Large intestine (tissue), 3 donors: ENCODE data around the gene OPCML. TPM values are rescaled to one million over a fixed set of nuclear protein-coding genes. Genes with fewer than 3 reads are reported as not detected.

ENCODE experiments used
- DNase-seq, 2 donors: peaks; one replicate each; pipeline versions ENCODE4 v3.0.0 to v3.0.0-alpha.2; 2013
- H3K27ac ChIP-seq: one replicate; pipeline ENCODE4 v1.5.1; 2013; ENCODE audit warnings: low read length
- H3K27me3 ChIP-seq: 2 replicates; pipeline ENCODE4 v1.6.1; 2013; ENCODE audit warnings: low read length; ENCODE audit not compliant: control insufficient read depth, insufficient read depth
- H3K36me3 ChIP-seq: 2 replicates; pipeline ENCODE4 v1.6.1; 2013; ENCODE audit warnings: low read length; ENCODE audit not compliant: control insufficient read depth, insufficient read depth
- H3K4me1 ChIP-seq: one replicate; pipeline ENCODE4 v1.6.1; 2013; ENCODE audit warnings: low read length; ENCODE audit not compliant: control insufficient read depth, insufficient read depth
- H3K4me3 ChIP-seq: one replicate; pipeline ENCODE4 v1.5.1; 2013; ENCODE audit warnings: low read length
- H3K9me3 ChIP-seq: one replicate; pipeline ENCODE4 v1.6.1; 2013; ENCODE audit warnings: mild to moderate bottlenecking, low read depth, low read length, moderate library complexity; ENCODE audit not compliant: control insufficient read depth
- WGBS: methylation state at CpG from one replicate; pipeline ENCODE4 v1.1.5; 2013; ENCODE audit warnings: low lambda C conversion rate; ENCODE audit not compliant: insufficient coverage; 5-methylcytosine and 5-hydroxymethylcytosine counted together
- polyA plus RNA-seq: library from polyadenylated mRNA; unstranded; fragments of 120-200 nt; gene quantifications from one replicate; pipeline ENCODE4 v1.2.1, GENCODE V29; 2013

Gene OPCML
- polyA plus RNA-seq, 1 donor = 1.4 TPM

DNA sequence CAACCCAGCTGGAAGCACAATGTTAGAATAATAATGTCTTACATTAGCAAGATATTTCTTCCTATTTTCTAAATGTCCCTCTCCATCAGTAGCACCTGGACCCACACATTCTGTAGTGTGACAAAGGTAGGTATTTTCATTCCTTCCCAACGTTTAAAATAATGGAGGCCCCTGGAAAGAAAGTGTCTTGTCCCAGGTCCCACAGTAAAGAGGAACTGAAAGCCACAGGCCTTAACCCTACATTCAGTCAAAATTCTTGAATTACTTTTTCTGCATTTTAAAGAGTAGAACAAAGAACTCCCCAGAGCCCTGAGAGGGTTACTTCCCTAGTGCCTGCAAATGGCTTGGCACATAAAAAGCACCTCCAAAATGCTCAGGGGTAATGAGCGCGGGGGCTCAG, 26.3 kb downstream of the OPCML start:
- Histone ChIP-seq H3K27ac (no peak overlapping the region), H3K4me1 (no peaks in the 10 kb centered on the region), H3K27me3 (peaks cover 12% of the 10 kb centered on the region), H3K9me3 (no peaks in the 10 kb centered on the region), H3K4me3 (no peak overlapping the region), H3K36me3 (no peaks in the 10 kb centered on the region)
- DNase-seq = no peak
- no CpG with 5 or more reads among the region's 3 CpGs for WGBS

DNA sequence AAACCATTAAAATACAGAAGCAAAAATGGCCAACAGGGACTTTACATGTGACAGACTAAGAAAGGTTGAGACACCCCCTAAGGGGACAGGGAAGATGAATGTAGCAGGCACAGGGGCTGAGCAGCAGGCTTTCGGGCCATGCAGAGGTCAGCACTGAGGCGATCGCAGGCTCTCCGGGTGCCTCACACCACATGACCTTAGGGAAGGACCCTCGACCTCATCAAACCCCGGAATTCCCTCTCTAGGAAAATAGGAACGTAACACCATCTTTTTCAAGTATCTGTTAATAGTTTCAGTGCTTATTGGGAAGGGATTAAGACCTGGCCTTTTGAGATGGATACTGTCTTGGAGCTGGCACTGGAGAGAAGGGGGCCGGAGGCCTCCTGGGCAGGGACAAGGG, 27.4 kb downstream of the OPCML start:
- H3K9me3 ChIP-seq = no peaks in the 10 kb centered on the region
- no peaks in the 10 kb centered on the region for H3K36me3 ChIP-seq
- DNase-seq = no peak
- peaks cover 12% of the 10 kb centered on the region for H3K27me3 ChIP-seq
- no peak overlapping the region for H3K4me3 ChIP-seq
- no CpG with 5 or more reads among the region's 8 CpGs for WGBS
- H3K27ac ChIP-seq = no peak overlapping the region
- H3K4me1 ChIP-seq = no peaks in the 10 kb centered on the region

DNA sequence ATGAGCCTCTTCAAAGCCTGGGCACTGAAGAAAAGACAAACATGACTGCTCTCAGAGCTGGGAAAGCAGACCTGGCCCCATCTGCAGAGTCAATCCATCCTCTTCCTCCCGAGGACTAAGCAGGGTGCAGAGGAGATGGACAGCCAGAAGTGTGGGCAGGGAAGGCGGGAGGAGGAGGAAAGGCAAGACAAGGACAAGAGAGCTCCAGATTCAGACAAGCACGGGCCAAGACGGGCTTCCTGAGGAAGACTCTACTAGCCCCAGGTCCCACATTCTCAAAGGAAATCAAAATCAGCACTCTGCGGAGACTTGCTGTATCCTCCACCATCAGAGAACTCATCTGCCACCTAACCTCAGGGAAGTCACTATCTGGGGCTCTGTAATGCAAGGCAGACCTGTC, 28.5 kb downstream of the OPCML start:
- Histone ChIP-seq H3K27me3 (peaks cover 12% of the 10 kb centered on the region), H3K9me3 (no peaks in the 10 kb centered on the region), H3K27ac (no peak overlapping the region), H3K36me3 (no peaks in the 10 kb centered on the region), H3K4me3 (no peak overlapping the region), H3K4me1 (no peaks in the 10 kb centered on the region)
- no peak for DNase-seq
- WGBS = no CpG with 5 or more reads among the region's 5 CpGs

DNA sequence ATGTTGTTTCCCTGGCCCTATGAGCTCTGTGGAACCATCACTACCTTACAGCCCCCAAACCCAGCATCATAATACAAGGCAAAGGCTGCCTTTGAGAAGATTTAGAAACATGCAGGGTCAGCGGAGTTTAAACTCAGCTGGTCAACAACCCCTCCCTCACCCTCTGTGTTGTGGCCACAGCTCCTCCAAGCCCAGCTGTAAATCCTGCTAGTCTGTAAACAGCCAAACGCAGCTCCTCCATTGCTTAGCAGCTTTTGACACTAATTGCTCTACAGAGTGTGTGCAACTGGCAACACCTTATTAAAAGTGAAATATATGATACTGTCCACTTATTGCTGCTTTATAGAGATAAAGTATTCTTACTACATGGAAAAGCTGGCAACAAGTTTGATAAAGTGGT, 29.1 kb downstream of the OPCML start:
- Histone ChIP-seq H3K27me3 (peaks cover 12% of the 10 kb centered on the region), H3K27ac (no peak overlapping the region), H3K4me3 (no peak overlapping the region), H3K4me1 (no peaks in the 10 kb centered on the region), H3K36me3 (no peaks in the 10 kb centered on the region), H3K9me3 (no peaks in the 10 kb centered on the region)
- DNase-seq = no peak
- WGBS = no CpG with 5 or more reads among the region's 2 CpGs

DNA sequence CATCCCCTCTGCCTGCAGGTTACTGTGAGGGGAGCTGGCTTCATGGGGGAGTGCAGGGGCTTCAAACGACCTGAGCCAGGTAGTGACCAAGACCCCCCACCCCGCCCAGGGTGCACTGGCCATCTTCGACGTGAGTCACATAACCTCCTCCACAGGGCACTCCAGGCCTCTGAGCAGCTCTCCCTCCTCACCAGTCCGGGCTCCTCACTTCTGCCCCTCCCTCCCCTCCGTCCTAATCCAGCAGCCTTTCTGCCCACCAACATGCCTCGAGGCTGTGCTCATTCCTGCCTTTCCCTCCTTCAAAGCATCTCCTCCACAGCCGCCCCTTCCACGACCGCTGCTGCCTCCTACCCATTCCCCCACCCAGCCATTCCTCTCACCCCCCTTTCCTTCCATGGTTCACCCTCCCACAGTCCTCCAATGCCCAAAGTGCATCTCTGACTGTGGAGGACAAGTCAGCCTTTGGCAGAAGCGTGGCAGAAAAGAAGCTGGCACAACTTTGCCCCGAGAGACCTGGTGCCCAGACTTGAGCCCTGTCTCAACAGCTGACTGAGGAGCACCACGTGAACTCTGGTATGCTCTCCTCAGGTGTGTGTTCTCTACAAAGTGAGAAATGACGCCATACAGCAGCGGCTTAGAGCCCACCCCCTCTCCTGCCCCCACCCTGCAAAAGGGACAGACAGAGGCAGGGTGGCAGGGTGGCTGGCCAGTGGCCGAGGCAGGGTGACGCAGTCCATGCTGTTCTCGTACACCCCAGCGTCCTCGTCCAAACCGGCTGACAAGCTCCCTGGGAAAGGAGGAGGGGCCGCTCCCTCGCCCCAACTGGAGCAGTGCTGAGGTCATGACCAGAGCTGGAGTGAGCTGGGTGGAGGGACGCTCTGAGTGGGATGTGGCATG, 30.4 kb downstream of the OPCML start:
- DNase-seq = no peak
- H3K27me3 ChIP-seq = peaks cover 12% of the 10 kb centered on the region

DNA sequence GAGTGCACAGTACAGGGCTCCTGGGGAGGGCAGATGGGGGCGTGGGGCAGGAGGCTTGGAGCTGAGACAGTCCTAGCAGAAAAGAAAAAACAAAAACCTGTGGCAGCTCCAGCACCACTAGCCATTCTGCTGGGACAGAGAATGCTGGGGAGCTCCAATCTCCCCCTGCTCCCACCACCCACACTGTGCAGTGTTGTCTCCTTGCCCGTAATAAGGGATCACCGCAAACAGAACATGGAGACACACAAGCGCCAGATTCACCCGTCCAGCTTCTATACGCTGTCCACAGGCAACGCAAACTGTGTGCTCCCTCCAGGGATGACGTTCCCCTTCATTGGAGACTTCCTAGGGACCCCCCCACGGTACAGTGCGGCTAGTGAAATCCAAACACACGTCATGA, 31.4 kb downstream of the OPCML start:
- Histone ChIP-seq H3K27me3 (peaks cover 12% of the 10 kb centered on the region), H3K4me3 (no peak overlapping the region), H3K4me1 (no peaks in the 10 kb centered on the region), H3K36me3 (no peaks in the 10 kb centered on the region), H3K9me3 (no peaks in the 10 kb centered on the region), H3K27ac (no peak overlapping the region)
- WGBS = 70% methylated on average over 2 of the region's 11 CpGs
- no peak for DNase-seq

More for the DNA sequence above, 30.4 kb downstream of the OPCML start:
- H3K9me3 ChIP-seq = no peaks in the 10 kb centered on the region
- no peak overlapping the region for H3K4me3 ChIP-seq
- no peak overlapping the region for H3K27ac ChIP-seq
- 60% methylated on average over 1 of the region's 24 CpGs for WGBS
- H3K36me3 ChIP-seq = no peaks in the 10 kb centered on the region
- no peaks in the 10 kb centered on the region for H3K4me1 ChIP-seq

DNA sequence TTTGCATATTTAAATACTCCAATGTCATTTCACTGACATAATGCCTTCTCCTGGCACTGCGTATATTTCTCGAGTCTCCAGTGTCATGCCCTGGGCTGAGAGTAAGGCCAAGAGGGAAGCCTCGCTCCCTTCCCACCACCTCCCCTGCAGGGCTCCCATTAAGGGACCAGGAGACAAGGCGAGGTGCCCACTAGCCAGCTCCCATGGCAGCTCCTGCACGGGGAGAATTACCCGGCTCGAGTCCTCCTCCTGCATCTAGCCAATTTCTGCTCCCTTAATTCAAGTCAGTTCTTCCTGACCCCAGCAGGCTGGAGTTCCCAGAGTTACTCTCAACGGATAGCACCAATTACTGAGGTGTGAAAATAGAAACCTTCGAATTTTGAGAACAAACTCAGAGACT, 31.9 kb downstream of the OPCML start:
- Histone ChIP-seq H3K27ac (no peak overlapping the region), H3K4me3 (no peak overlapping the region), H3K36me3 (no peaks in the 10 kb centered on the region), H3K27me3 (peaks cover 12% of the 10 kb centered on the region), H3K4me1 (no peaks in the 10 kb centered on the region), H3K9me3 (no peaks in the 10 kb centered on the region)
- WGBS = 43% methylated on average over 1 of the region's 9 CpGs
- DNase-seq = no peak

DNA sequence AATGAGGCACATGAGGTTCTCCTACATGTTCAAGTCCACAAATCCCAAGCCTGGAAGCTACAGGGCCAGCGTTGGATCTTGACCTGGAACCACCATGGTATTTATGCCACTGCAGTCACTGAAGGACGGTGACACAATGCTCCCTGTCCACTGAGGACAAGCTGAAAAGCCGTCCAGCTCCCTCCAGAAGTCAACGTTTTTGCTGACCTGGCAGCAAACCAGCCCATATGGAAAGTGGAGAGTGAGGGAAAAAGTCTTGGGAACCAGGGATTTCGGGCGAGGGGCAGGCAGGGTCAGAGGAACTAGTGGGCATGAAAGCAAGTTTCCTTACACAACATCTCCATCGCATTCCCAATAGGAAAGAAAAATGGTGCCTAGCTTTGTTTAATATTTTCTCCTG, 33.3 kb downstream of the OPCML start:
- H3K4me3 ChIP-seq = no peak overlapping the region
- H3K36me3 ChIP-seq = no peaks in the 10 kb centered on the region
- DNase-seq = no peak
- H3K27ac ChIP-seq = no peak overlapping the region
- H3K27me3 ChIP-seq = peaks cover 9% of the 10 kb centered on the region
- H3K9me3 ChIP-seq = no peaks in the 10 kb centered on the region
- no CpG with 5 or more reads among the region's 7 CpGs for WGBS
- no peaks in the 10 kb centered on the region for H3K4me1 ChIP-seq

DNA sequence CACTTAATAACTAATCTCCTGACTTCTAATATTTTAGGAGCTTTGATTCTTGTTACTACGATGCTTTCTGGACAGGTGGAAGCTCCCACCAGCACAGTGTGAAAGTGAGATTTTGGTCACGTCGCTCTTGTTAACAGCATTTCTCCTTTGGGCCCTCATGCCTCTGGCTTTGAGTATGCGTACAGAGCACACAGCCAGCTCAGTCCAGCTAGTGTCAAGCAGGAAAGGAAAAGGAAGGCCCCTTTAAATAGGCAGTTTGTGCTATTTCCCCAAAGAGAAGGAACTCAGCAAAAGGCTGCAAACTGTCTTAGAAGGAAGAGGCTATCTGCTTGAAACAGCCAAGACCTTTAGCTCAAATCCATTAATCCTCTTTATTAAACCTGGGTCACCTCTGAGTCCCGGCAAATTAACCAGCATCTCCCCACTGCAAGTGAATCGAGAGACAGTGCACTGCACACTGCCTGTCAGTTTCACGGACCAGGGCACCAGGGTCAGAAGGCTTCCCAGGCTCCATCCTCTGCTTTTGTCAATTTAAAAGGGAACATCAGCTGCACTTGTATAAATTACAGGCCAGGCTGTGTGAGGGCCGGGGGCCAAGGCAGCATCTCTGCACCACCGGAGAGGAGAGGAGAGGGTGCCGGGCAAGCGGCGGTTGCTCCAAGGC, 34.7 kb downstream of the OPCML start:
- DNase-seq = no peak
- WGBS = no CpG with 5 or more reads among the region's 12 CpGs

DNA sequence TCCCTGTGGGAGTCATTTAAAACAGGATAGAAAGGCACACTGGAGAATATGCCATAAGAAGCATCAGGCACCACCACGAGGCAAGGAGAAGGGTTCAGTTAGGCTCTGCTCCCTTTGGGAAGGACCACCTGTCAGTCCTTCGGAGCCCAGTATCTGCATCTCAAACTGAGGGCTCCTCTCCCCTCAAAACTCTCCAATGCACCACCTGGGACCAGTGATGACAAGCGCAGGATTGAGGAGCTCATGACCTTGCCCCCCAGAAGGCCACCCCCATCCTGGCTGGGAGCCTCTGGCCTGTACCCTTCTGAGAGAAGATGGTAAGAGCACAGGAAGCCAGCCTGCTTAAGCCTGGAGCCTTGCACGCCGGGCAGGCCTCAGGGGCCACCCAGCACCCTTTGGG, 39.4 kb downstream of the OPCML start:
- Histone ChIP-seq H3K4me3 (no peak overlapping the region), H3K36me3 (no peaks in the 10 kb centered on the region), H3K9me3 (no peaks in the 10 kb centered on the region), H3K27me3 (no peaks in the 10 kb centered on the region), H3K27ac (no peak overlapping the region), H3K4me1 (no peaks in the 10 kb centered on the region)
- WGBS = no CpG with 5 or more reads among the region's 5 CpGs
- no peak for DNase-seq

More for the DNA sequence above, 34.7 kb downstream of the OPCML start:
- no peaks in the 10 kb centered on the region for H3K36me3 ChIP-seq
- no peak overlapping the region for H3K27ac ChIP-seq
- H3K27me3 ChIP-seq = peaks cover 5% of the 10 kb centered on the region
- no peaks in the 10 kb centered on the region for H3K9me3 ChIP-seq
- no peak overlapping the region for H3K4me3 ChIP-seq
- H3K4me1 ChIP-seq = no peaks in the 10 kb centered on the region
